Ovary (tissue), 3 donors: ENCODE data around the gene SS18L1.

ENCODE experiments used
- CTCF ChIP-seq, 3 donors: fragments of 450-650 bp in 2 of 3; fragments of 200-600 bp in 1 of 3; IDR thresholded peaks; one replicate each; pipeline versions ENCODE4 v1.5.1 to v1.8.0; 2016 to 2022; ENCODE audit warnings: antibody characterized with exemption in 3 of 3, mild to moderate bottlenecking in 1 of 3
- POLR2A ChIP-seq: fragments of 450-650 bp; IDR thresholded peaks from one replicate; pipeline ENCODE4 v1.6.1; 2017; ENCODE audit warnings: antibody characterized with exemption, mild to moderate bottlenecking, moderate library complexity
- donor health status: DM: no; HTN: no; CAD: no.

- TF ChIP-seq POLR2A, result no peak
- TF ChIP-seq CTCF (IDR thresholded peaks at IDR 0.05), result no peak
Measured at GRCh38 chr20:62202676-62203377, 59.3 kb downstream of the SS18L1 start.
